GM23248 (cell line): ENCODE measurements around the gene CELSR3. TPM values are rescaled to one million over a fixed set of nuclear protein-coding genes. Genes with fewer than 3 reads are reported as not detected.

Source experiments
- DNase-seq: peaks from one replicate; pipeline ENCODE4 v3.0.0-alpha.2; 2015
- H2AFZ ChIP-seq: fragments of 200-600 bp; sonication (generic); 2 replicates; pipeline ENCODE4 v1.6.1; 2016; ENCODE audit warnings: antibody characterized with exemption
- H3F3A ChIP-seq: fragments of 200-600 bp; sonication (generic); 2 replicates; pipeline ENCODE4 v1.6.1; 2016; ENCODE audit warnings: mild to moderate bottlenecking, antibody characterized with exemption, mixed run types; ENCODE audit not compliant: insufficient read depth
- H3K27ac ChIP-seq: fragments of 200-600 bp; sonication (generic); 2 replicates; pipeline ENCODE4 v1.5.1; 2016; ENCODE audit warnings: mild to moderate bottlenecking
- H3K27me3 ChIP-seq: fragments of 200-600 bp; sonication (generic); replicated peaks from 2 replicates; pipeline ENCODE4 v1.6.1; 2016; ENCODE audit warnings: mild to moderate bottlenecking; ENCODE audit not compliant: insufficient read depth
- H3K36me3 ChIP-seq: fragments of 200-600 bp; sonication (generic); 2 replicates; pipeline ENCODE4 v1.6.1; 2016; ENCODE audit warnings: low read depth, mild to moderate bottlenecking
- H3K4me1 ChIP-seq: fragments of 200-600 bp; sonication (generic); 2 replicates; pipeline ENCODE4 v1.6.1; 2016; ENCODE audit warnings: mild to moderate bottlenecking; ENCODE audit not compliant: insufficient read depth
- H3K4me2 ChIP-seq: fragments of 200-600 bp; sonication (generic); one replicate; pipeline ENCODE4 v1.6.1; 2016; ENCODE audit warnings: mild to moderate bottlenecking; ENCODE audit not compliant: unreplicated experiment
- H3K4me3 ChIP-seq: fragments of 200-600 bp; sonication (generic); 2 replicates; pipeline ENCODE4 v1.5.1; 2016; ENCODE audit warnings: mild to moderate bottlenecking
- H3K79me2 ChIP-seq: fragments of 200-600 bp; sonication (generic); 2 replicates; pipeline ENCODE4 v1.6.1; 2016; ENCODE audit warnings: mild to moderate bottlenecking; ENCODE audit not compliant: insufficient read depth
- H3K9ac ChIP-seq: fragments of 200-600 bp; sonication (generic); 2 replicates; pipeline ENCODE4 v1.6.1; 2016; ENCODE audit warnings: mild to moderate bottlenecking
- H3K9me2 ChIP-seq: fragments of 200-600 bp; sonication (generic); 2 replicates; pipeline ENCODE4 v1.6.1; 2016; ENCODE audit warnings: mixed run types, mild to moderate bottlenecking, moderate library complexity; ENCODE audit not compliant: insufficient read depth
- H3K9me3 ChIP-seq: fragments of 200-600 bp; sonication (generic); one replicate; pipeline ENCODE4 v1.6.1; 2017; ENCODE audit warnings: low read depth
- H4K20me1 ChIP-seq: fragments of 200-600 bp; sonication (generic); 2 replicates; pipeline ENCODE4 v1.6.0; 2016; ENCODE audit not compliant: insufficient read depth
- EZH2 ChIP-seq: fragments of 200-600 bp; sonication (generic); IDR thresholded peaks from 2 replicates; pipeline ENCODE4 v1.6.1; 2018; ENCODE audit warnings: antibody characterized with exemption, mild to moderate bottlenecking; ENCODE audit not compliant: insufficient read depth, poor library complexity, severe bottlenecking
- EZH2phosphoT487 ChIP-seq: fragments of 200-600 bp; sonication (generic); IDR thresholded peaks from 2 replicates; pipeline ENCODE4 v1.6.1; 2018; ENCODE audit warnings: antibody characterized with exemption, moderate library complexity, mild to moderate bottlenecking, low read depth; ENCODE audit not compliant: insufficient read depth
- WGBS, 2 experiments: methylation state at CpG; one replicate each; pipeline ENCODE4 v1.1.6; 2015 to 2017; ENCODE audit warnings: low lambda C conversion rate in 2 of 2, low coverage in 1 of 2; ENCODE audit errors: missing lambda C conversion rate in 2 of 2; 5-methylcytosine and 5-hydroxymethylcytosine counted together
- in situ Hi-C: fragments of 300-500 bp; cut with MboI; formaldehyde crosslinking; loops from 2 replicates; pipeline ENCODE4 v1.15.0; 2020
- polyA plus RNA-seq: library from polyadenylated mRNA; unstranded; fragments of >200 nt; fragmentation: Nextera tagmentation; extraction: Ambion mirVana; gene quantifications from 2 replicates; pipeline ENCODE4 v1.2.1, GENCODE V29; 2016
- total RNA-seq: library from RNA; depleted of rRNA; stranded (reverse); fragments of >200 nt; shearing (Covaris generic); gene quantifications from 2 replicates; pipeline ENCODE4 v1.2.3, GENCODE V29; 2014

CELSR3 gene
- total and polyA plus RNA-seq, 2 experiments from 2014 or later, result 0.40 to 1.4 TPM

DNA sequence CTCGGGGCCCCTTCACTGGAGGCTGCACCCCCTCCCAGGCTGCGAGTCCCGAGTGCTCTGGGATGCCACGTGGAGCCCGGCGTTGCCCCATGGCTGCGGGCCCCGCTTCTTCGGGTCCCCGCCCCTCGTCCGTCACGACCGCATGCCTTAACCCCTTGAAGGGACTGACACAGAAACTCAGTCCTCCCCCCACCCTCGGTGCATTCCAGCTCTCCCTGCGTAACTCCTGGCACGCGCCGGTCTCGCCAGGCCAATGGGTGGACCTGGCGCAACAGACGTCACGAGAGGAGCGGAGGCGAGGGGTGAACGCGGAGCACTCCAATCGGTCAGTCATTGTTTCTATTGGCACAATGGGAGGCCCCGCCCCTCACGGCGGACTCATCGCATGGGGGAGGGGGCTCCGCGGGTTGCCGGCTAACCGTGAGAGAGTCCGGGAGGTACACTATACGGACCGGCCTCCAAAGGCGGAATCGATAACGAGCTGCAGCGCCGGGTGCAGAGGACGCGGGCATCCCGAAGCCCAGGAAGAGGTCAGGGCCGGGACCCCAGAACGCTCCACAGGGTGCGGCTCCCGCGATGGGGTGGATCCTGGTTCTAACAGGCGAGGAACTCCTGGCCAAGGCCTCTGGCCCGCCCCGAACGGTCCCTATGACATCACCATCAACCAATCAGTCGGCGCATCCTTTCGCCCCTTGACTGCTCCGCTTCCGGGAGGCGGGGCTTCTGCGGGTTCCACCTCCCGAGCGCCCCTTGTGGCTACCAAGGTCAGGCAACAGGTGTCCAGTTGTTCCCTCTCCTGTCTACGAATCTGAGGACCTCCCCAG is 1.0 kb upstream of the CELSR3 start:
- Histone ChIP-seq H3K27me3 (no peaks in the 10 kb centered on the region), H3K9me2 (no peaks in the 10 kb centered on the region), H3F3A (peaks cover 16% of the 10 kb centered on the region; the same call in 1 of the 2 replicates), H3K9ac (peak overlapping the region; percentile 97), H4K20me1 (no peaks in the 10 kb centered on the region), H3K79me2 (no peaks in the 10 kb centered on the region), H3K4me1 (no peaks in the 10 kb centered on the region), H3K4me2 (peak overlapping the region; percentile 94), H3K36me3 (no peaks in the 10 kb centered on the region), H3K9me3 (no peaks in the 10 kb centered on the region), H2AFZ (peak overlapping the region; percentile 67), H3K27ac (peak overlapping the region; percentile 94), H3K4me3 (peak overlapping the region; percentile 79)
- no peak for TF ChIP-seq EZH2
- TF ChIP-seq EZH2phosphoT487, result no peak
- WGBS, 2 experiments, result 1 to 2% methylated on average over 59 to 62 of the region's 66 CpGs
- in situ Hi-C loops, result no loop called here
- DNase-seq, result peak; percentile 99

DNA sequence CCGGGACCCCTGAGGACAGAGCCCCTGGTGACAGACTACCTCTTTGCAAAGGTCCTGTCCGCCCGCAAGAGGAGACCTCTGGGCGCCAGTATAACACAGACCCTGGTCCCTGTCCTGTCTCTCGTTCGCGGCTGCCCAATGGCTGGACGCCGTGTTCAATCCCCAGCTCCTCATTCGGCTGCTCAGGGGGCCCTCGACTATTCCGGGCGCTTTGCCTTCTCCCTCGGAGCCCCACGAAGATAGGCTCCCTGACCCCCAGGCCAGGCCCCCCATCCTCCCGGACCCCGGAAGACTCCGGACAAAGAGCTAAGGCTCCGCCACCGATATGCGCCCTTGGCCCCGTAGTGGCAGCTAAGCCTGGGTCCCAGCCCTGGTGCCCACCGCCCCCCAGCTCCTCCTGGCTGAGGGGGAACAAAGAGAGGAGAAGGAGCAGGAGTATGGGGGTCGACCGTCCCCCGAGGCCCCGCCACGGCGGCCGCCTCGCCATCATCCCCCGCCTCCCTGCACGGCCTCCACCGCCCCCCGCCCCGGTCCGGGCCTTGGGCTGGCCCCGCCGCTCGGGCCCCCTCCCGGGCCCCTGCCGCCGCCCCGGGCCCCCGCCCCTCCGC is 437 bp downstream of the CELSR3 start:
- TF ChIP-seq EZH2 (no peak), EZH2phosphoT487 (no peak)
- Histone ChIP-seq H2AFZ (no peak overlapping the region), H3K4me3 (peak overlapping the region; percentile 79), H3K27ac (no peak overlapping the region), H3K27me3 (no peaks in the 10 kb centered on the region), H3K4me2 (peak overlapping the region; percentile 29), H3K36me3 (no peaks in the 10 kb centered on the region), H3K79me2 (no peaks in the 10 kb centered on the region), H3K9ac (no peak overlapping the region), H4K20me1 (no peaks in the 10 kb centered on the region), H3K9me2 (no peaks in the 10 kb centered on the region), H3K9me3 (no peaks in the 10 kb centered on the region), H3K4me1 (no peaks in the 10 kb centered on the region), H3F3A (peaks cover 10% of the 10 kb centered on the region; the same call in 1 of the 2 replicates)
- 5% methylated on average over 14 to 40 of the region's 46 CpGs for WGBS, 2 experiments
- in situ Hi-C loops, result no loop called here
- DNase-seq, result no peak

DNA sequence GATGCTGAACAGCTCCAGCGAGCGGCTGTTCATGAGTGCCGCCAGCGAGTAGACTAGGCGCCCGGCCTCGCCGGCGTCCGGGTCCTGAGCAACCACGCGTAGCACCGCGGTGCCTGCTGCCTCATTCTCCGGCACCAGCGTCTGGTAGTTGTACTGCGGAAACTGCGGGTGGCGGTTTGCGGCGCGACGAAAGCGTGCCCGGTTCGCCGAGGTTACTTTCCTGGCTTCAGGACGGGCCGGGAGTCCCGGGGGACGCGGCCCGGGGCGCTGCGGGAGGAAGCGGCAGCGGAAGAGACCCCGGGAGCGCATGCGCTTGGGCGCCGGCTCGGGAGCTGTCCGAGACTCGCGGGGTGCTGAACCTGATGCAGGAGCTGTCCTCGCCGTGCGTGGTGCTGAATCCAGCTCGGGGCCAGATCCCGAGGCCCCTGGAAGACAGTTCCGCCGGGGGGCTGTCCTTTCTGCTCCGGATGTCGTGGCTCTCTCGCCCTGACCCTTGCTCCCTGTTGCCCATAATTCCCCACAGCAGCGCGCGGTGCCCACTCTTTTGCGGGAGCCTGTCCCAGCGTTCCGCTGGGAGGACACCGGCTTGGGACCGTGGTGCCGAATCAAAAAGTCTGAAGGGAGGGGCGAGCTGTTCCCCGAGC is 1.1 kb downstream of the CELSR3 start:
- H2AFZ ChIP-seq, result no peak overlapping the region
- H3K9ac ChIP-seq, result no peak overlapping the region
- in situ Hi-C loops, result no loop called here

DNA sequence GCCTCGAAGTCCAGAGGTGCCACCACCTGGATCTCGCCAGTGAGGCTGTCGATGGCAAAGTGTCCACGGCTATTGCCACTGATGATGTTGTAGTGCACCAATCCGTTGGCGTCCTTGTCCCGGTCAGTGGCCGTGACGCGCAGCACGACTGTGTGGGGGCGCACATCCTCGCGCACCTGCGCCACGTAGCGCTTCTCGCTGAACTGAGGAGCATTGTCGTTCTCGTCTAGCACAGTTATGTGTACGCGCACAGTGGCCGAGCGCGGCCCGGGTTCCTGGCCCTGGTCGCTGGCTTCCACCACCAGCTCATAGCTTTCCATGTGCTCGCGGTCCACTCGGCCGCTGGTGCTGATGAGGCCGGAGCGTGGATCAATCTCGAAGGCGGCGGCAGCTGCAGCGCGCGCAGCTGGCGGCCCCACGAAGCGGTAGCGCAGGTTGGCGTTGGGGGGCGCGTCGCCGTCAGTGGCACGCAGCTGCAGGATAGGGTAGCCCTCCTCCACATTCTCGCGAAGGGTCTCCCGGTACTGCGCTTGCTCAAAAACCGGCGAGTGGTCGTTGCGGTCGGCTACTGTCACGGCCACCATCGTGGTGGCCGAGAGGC is 1.8 kb downstream of the CELSR3 start:
- no peaks in the 10 kb centered on the region for H4K20me1 ChIP-seq
- no peak overlapping the region for H2AFZ ChIP-seq
- H3K9me2 ChIP-seq, result no peaks in the 10 kb centered on the region
- H3K79me2 ChIP-seq, result no peaks in the 10 kb centered on the region
- DNase-seq, result no peak
- H3K4me3 ChIP-seq, result no peak overlapping the region
- H3F3A ChIP-seq, result peaks cover 10% of the 10 kb centered on the region; the same call in 1 of the 2 replicates
- no peak overlapping the region for H3K4me2 ChIP-seq
- H3K36me3 ChIP-seq, result no peaks in the 10 kb centered on the region
- no peak overlapping the region for H3K27ac ChIP-seq
- H3K27me3 ChIP-seq, result no peaks in the 10 kb centered on the region
- in situ Hi-C loops, result no loop called here
- whole genome bisulfite sequencing, 2 experiments, result 82 to 85% methylated on average over 59 to 60 of the region's 61 CpGs
- H3K9me3 ChIP-seq, result no peaks in the 10 kb centered on the region
- TF ChIP-seq EZH2, result no peak
- no peak for TF ChIP-seq EZH2phosphoT487
- H3K9ac ChIP-seq, result no peak overlapping the region
- H3K4me1 ChIP-seq, result no peaks in the 10 kb centered on the region

More for the DNA sequence above, 1.1 kb downstream of the CELSR3 start:
- Histone ChIP-seq H4K20me1 (no peaks in the 10 kb centered on the region), H3K4me1 (no peaks in the 10 kb centered on the region), H3K4me2 (peak overlapping the region; percentile 74), H3K9me2 (no peaks in the 10 kb centered on the region), H3F3A (peaks cover 10% of the 10 kb centered on the region; the same call in 1 of the 2 replicates), H3K36me3 (no peaks in the 10 kb centered on the region), H3K27ac (no peak overlapping the region), H3K27me3 (no peaks in the 10 kb centered on the region), H3K4me3 (peak overlapping the region; percentile 63), H3K9me3 (no peaks in the 10 kb centered on the region), H3K79me2 (no peaks in the 10 kb centered on the region)
- 8 to 9% methylated on average over 52 to 62 of the region's 67 CpGs for WGBS, 2 experiments
- DNase-seq, result peak; percentile 62
- TF ChIP-seq EZH2phosphoT487, result no peak
- TF ChIP-seq EZH2, result no peak
